Activated CD4-positive, alpha-beta T cell treated with anti-CD3 and anti-CD28 coated beads, Interleukin-2, amount 50 U/mL, for 48 hours (primary cell): ENCODE results near the gene DOCK4.

Experiments used
- DNase-seq, 2 experiments: peaks; one replicate each; pipeline ENCODE4 v3.0.0-alpha.2; 2020

DOCK4 gene

GRCh38 chr7:111690364-111691111 is 515.7 kb downstream of the DOCK4 start:
- no peak for DNase-seq

GRCh38 chr7:111685349-111685748 is 520.9 kb downstream of the DOCK4 start:
- no peak for DNase-seq

GRCh38 chr7:111682588-111683340 is 523.4 kb downstream of the DOCK4 start:
- DNase-seq, result no peak

DNA sequence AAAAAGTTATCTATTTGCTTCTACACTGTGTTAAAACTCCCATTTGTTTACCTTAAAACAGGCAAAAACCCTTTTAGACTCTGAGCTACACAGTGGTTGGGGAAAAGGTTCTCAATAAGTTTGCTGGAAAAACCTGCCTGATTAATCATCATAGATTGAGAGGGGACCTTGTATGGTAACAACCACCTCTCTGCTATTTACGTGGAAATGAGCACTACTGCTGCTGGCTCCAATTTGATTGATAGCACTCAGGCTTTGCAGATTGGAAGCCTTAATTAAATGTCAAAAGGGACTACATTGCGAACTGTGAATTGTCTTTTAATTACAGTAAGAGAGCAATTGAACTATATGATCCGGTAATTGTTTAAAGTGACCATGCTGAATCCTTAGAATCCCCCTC is 525.0 kb downstream of the DOCK4 start:
- DNase-seq, result no peak

- no peak for DNase-seq
Observed at GRCh38 chr7:111678986-111679385, 527.2 kb downstream of the DOCK4 start.

DNA sequence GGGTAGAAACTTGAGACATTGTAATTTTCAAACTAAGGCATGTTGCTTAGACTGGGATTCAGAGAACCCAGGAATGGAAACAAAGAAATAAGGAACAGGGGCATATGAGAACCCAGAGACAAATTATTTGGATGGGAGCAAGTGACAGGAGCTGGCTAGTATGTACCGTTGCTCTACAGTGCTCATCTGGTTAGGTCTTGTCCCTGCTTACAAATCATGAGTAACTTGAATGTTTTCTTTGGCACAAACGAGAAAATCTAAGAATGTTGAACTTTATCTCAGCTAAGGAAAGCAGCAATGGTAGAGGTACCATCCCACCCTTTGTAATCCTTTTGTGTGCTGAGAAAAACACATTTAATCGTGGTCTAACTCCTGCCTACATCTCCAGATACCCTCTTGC is 527.9 kb downstream of the DOCK4 start:
- no peak for DNase-seq

DNA sequence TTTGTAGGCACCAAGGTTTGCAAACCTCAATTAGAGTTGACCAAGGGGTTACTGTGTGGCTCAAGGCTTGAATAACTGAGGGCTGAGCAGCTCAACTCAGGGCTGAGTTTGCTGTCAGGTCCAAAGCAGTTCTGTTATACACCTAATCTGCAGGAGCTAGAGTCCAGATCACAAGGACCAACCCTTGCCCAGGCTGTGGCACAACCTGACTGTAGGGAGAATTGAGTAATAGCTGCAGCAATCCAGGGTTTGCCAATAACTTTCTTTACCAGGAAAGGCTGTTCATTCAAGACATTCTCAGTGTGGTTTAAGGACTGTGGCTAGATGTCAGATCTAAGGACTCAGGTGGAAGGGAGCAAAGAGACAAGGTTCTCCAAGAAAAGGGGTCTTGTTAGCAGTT is 528.4 kb downstream of the DOCK4 start:
- DNase-seq, result no peak

- no peak for DNase-seq
Observed at GRCh38 chr7:111676811-111677210, 529.4 kb downstream of the DOCK4 start.
